Activated T-cell treated with anti-CD3 and anti-CD28 coated beads for 1 hour (primary cell): ENCODE measurements around the gene ACOXL.

Source experiments
- DNase-seq: peaks from one replicate; pipeline ENCODE4 v3.0.0-alpha.2; 2020; ENCODE audit warnings: low read depth

Gene ACOXL

DNA sequence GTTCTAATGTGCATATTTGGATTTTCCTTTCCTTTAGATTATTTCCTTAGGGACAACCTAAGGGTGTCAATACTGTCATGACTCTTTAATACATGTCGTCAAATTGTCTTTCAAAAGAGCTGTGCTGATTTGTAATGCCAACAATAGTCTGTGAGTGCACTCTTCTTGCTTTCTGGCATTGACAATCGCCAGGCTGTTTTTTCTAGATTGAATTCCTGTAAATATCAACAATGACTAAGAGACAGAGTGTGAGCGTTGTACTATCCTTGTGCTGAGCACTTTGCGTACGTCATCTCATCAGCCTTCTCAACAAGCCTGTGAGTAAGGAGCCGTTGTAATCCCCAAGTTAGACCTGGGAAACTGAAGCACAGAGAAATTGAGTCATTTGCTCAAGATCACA is 96.0 kb downstream of the ACOXL start:
- DNase-seq, result no peak

DNA sequence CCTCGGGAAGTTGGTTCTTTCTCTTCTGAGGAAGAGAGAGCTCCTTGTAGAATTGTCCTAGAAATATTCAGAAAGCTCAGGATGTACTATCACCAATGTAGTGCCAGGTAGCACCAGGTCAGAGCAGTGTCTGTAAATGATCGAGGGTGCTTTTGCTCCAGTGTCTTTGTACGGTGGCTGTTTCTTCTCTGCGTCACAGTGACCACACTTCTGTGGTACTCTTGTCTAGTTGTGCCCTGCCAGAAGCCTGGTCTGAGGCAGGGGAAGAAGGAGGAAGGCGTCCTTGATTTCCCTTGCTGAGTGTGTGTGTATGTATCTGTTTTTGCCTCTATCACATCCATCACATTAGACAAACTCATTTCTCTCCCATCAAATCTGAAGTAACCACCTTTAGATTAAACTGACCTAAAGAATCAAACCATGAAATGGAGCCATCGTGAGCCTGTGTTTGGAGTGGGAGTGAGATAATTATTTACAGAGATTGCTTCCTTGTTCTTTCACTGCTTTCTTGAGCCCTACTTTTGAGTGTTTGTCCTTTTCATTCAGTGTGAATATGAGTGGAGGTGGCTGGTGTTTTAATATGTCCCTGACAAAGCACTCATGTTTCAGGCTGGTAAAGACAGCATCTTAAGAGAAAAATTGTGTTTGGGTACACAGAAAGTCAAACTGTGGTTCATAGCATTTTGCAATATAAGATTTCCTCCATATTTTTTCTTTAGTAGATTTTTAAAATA is 97.2 kb downstream of the ACOXL start:
- DNase-seq, result no peak

DNA sequence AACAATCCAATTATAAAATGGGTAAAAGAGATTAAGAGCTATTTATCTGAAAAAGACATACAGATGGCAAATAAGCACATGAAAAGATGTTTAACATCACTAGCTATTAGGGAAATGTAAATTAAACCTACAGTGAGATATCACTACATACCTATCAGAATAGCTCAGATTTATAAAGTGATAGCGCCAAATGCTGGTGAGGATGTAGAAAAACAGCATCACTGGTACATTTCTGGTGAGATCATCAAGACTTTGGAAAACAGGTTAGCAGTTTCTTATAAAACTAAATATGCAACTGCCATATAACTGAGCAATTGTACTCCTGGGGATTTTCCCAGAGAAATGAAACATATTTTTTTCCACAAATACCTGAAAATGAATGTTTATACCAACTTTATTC is 100.4 kb downstream of the ACOXL start:
- no peak for DNase-seq

DNA sequence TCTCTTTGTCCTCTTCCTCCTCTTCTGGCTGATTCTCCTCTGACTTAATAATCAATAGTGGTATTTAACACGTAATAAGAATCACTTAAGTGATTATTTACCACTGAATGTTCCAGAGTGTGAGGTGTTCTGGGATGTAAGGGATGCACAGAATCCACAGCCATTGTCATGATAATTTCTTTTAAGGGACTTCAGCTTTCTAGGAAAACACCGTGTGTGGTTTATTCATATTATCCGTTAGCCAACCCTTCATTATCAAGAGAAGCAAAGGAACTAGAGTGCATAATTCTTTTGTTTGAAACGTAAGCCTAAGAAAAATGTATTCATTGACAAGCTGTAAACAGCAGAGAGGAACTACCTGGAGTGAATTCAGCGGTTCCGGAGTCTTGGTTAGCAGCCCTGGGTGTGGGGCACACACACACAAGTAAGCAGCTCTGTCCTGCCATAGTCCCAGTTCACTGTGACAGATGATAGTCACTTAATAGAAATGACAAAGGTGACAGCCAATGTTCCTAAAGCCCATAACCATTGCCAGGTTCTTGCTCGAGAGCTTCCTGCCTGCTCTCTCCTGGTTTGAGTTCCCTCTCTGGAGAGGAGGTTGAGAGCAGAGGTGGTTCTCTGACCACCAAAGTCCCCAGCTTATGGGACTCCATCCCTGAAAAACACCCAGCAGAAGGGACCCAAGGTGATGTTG is 101.9 kb downstream of the ACOXL start:
- no peak for DNase-seq

DNA sequence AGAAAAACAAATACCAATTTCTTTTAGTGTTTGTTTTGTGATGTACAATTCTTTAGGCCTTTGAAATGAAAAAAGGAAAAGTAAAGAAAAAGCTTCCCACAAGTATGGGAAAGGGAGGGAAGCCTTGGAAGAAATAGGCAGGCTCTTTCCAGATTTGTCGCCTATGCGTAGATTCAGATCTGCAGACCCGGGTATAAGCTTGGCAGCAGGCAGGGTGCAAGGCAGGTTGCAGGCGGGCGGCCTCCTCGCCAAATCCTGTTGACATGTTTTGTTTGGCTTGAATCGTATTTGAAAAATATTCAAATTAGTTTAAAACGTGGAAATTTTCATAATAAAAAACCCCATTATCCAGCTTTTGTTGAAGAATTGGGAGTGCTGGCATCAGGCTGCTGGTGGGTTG is 104.3 kb downstream of the ACOXL start:
- DNase-seq, result no peak

DNA sequence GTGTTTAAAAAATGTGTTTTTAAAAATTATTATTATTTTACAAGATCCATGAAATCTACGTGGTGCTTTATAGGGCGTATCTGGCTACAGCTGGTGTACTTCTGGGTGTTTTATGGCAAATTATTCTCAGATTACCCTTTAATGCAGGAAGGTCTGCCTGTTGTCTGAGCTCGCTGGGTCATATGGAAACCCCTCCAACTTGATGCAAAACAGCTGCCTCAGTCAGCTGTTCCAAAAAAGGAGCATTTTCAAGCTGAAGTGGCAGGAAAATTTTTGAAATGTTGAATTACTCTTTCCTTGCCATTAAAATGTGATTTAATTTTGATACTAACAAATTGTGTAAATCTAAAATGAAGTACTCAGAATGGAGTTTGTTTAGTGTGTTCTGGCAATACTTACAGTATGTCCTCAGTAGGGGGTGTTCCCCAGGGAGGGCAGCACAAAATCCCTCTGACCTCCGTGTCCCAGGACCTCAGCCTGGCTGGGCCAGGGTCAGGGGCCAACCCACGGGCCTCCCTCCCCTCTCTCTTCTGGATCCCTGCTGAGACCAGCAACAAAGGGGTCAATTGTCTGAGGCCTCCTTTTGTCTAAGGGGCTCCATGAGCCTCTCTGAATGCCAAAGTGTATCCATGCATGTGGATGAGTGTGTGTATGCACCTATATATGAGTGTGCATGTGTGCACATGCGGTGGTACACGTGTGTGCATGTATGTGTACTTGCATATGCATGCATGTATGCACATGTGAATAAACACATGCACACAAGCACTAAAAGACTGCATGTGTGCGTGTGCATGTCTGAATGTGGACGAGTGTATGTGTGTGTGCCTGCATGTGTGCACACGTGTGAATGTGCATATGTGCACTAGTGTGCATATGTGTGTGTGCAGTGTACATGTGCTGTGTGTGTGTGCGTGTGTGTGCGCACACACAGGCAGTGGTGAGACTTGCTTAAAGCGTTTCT is 105.4 kb downstream of the ACOXL start:
- DNase-seq, result no peak

DNA sequence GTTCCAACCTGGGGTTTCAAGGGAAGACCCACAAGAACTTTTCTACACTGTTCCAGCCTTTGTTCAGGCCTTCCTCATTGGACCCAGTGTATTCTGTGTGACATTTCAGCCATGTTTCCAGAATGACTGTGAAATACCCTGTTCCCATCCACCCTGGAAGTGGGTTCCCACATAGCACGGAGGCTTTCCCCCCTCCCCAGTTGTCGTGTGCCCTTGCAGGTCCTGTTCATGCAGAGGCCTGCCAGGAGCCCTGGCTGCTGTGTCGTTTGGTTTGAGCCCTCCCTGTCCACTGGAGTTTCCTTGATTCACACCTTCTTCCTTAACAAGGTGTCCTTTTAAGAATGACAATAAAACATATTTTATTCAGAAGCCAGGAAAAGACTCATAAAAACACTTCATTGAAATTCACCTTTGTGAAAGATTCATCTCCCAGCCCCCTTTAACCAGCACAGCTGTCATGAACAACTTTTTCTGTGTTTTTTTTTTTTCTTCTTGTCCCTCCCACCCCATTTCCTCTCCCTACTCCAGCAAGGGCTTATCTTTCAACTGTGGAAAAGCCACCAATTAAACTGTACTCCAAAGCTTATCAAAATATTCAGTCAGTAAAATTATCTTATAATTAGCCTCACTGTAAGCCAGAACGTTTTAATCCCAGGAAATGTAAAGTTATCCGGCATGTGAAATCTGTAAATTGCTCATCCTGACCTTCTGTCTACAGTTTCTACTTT is 106.4 kb downstream of the ACOXL start:
- no peak for DNase-seq

DNA sequence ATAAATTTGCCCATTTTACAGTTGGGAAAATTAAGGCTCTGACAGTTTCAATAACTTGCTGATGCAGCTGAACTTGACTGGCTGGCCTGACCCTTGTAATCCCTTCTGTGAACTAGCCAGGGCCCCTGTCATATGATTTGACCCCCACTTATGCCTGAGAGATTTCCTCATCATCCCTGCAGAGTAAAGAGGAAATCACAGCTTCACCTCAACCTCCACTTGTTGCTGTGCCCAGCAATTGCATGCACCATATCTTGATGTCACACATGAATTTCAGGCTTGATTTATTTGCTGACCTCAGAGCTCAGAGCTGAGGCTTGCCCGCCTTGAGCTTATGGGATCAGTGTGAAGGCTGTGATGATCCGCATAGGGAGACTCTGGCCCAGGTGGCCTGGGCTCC is 108.1 kb downstream of the ACOXL start:
- no peak for DNase-seq

DNA sequence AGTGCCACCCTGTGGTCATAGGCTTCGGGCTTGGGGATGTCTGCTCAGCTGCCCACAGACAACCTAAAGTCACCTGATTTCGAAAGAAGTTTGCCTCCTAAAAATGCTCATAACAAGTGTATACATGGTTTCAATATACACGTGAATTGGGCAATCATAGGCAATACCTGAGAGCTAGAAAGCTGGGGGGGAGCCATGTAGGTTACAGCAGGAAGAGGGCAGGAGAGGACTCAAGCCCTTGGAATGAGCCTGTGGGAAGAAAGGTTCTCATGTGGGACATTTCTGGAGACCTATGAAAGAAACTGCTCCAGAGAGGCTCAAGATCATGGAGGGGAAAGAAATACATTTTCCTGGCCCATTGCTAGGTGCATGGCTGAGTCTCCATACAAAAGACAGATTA is 109.7 kb downstream of the ACOXL start:
- no peak for DNase-seq

DNA sequence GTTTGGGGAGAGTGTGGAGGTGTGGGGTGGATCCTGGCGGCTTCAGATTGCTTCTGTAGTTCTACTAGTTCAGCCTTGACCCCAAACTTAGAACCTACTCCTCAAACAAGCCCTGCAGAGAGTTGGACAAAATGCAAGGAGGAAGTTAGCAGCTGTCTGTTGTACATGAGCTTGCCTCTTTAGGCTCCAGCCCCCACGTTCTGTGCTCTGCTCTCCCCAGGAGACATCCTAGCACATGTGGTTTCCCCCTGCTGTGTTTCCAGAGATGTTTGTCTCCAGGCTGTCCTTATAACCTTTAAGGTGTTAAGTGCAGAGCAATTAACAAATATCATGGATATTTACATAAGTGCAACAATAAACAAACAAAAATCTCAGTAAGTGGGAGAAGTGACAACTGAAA is 111.1 kb downstream of the ACOXL start:
- no peak for DNase-seq

DNA sequence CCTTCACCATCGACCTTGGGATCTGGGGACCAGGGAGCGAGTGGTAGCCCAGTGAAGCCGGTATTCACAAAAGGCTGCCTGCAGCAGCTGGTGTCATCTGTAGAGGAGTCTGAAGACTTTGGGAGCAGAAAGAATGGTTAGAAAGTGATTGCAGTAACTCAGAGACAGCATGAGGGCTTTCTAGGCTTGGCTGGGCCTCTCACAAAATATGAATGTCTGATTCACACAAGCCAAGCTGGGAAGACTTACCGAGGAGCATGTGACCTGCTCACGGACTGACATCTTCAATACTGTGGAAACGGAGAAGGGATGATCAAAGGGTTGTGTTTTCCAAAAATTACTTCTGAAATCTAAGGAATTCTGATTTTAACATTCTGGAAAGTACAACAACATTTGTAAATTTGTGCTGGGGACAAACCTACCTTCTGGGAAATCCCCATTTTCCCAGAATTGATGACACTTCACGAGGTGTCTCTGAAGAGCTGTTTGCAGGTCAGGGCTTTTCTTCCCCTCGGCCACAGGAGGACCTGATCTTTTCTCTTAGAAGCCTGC is 111.7 kb downstream of the ACOXL start:
- no peak for DNase-seq

DNA sequence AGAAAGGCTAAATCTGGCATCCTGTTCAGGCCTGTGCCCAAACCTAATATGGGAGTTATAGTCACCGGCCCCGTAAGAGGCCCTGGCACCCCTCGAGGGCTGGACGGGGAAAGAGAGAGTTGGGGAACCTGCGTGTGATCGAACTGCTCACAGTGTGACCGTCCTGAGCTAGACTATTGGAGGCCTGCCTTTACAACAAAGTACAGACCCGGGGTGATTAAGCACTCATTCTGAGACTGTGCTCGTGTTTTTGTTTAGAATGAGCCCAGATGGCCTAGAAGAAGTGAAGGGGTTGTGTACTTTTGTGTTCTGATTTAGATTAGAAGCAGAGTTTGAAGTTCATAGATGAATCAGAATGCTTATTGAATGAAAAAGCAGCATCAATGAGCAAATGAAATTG is 115.3 kb downstream of the ACOXL start:
- no peak for DNase-seq

DNA sequence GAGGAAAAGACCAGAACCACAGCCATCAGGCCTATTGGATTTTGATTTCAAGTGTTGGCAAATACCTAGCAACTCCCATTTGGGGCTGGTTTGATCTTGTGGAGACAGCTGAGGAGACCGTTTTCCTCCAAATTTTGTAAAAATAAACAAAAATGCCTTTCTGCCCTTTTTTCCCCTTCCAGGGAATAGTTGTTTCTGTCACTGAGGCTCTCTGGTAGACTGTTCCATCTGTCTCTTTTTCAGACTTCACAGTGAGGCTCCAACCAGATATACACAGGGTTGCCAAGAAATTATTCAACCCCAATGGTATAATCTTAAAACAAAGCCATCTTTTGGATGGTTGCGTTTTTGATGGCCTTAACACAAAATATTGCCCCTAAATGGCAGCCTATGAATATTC is 115.7 kb downstream of the ACOXL start:
- no peak for DNase-seq

DNA sequence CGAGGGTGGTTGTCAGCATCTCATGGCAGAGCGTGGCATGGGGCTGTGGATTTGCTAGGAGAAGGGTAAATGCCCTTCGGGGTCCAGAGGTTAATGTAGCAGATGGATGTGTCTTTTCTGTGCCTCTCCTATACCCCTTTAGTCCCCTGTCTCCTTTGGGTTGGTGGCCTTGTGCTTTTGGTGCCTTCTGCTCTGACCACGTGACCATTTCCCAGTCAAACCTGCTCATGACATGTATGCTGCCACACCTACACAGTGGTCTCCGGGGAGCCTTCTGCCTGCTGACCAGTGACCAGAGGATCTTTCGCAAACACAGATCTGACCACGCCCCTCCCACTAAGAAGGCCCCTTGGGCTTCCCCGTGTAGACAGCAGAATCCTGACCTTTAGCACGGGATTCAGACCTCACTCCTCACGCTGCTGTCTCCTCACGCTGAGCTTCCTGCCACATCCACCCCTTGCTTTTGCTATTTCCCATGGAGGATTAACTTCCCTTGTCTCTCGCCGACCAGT is 116.2 kb downstream of the ACOXL start:
- DNase-seq, result no peak

DNA sequence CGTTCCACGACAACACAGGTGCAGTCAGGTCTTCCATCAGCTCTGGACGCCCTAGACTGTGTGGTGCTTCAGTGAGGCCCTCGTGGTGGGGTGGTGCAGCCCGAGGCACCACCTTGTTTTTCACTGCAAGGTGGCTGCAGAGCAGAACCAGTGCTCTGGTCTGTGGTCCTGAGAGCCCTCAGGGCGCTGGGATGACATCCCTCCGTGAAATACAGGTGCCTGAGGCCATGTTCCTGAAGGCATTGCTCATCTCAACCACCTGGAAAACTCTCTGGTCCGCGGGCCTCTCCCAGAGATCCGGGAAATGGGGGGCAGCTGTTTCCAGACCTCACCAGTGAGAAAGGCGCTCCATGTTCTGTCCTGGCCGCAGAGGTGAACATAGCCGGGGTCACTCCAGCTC is 119.2 kb downstream of the ACOXL start:
- DNase-seq, result no peak

DNA sequence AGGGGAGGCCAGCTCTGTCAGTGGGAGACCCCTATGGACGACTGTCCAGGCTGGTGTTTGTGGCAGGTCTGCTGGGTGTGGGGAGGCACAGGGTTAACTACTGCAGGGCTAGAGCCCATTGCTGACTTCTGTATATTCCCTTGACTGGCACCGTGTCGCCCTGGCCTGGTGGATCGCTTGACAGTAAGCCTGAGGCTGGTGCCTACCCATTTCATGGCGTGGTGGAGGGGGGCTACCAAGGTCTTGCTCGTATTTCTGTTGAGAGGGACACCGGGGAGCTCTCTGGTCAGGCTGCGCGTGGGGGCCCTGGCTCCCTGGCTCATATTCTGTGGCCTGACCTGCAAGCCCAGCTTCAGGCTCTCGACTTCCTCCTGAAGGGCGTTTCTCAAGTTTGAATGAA is 119.7 kb downstream of the ACOXL start:
- no peak for DNase-seq

DNA sequence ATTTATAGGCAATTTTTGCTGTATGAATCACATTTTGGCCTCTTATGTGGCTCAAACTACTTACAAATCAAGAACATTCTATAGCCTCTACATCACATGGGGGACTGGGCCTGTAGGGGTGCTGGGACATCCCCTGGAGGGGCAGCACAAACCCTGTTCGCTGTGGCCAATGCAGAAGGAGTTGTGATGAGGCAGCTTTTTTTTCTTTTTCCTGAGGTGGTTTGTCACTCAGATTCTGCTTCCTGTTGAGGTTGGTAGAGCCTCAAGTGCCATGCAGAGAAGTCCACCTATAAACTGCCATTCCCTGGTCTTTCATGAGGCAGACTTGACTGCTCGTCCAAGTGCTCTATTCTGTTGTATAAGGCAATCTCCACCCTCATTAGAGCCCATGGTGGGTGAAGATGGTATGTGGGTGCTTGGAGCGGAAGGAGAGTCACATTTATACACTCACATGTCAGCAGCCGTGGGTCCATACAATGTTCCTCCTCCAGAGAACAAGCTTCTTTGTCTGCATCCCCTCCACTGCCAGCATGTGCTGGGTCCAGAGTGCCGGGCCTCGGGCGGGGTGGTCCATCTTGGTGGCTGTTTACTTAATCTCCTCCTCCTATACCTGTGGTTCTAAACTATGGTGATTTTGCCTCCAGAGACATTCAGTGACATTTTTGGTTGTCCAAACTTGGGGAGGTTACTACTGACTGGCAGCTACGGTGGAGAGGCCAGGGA is 120.3 kb downstream of the ACOXL start:
- DNase-seq, result no peak

DNA sequence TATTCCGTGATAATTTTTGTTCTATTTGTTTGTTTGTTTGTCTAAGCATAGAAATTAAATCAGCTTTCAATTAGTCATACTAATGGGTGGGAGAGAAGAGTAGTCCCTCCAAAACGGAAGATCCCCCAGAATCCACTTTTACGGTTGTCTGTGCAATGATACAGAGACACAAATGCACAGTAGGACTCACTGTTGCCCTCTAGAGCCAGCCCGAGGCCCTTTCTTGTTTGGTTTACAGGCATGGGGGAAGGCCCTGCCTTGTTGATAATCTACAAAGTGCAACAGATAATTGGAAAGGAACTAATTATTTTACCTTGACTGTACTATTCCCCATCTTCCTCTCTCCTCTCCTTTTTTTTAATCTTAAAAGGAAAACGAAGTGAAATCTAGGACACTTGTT is 121.1 kb downstream of the ACOXL start:
- DNase-seq, result peak; percentile 37

DNA sequence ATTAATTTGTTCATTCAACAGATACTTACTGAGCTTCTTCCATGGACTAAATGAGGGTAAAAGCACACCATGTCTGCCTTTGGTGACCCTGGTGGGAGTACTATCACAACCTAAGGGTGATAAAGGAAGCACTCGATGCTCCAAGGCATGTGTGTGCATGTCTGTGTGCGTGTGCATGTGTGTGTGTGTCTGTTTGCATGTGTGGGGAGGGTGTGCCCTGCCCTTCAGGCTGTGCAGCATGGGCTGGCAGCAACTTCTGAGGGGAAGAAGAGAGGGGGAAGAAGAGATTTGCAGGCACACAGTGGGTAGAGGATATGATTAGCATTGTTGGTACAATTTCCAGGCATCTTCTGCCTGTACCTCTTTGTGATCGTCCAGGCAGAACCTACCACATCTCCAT is 121.6 kb downstream of the ACOXL start:
- no peak for DNase-seq

DNA sequence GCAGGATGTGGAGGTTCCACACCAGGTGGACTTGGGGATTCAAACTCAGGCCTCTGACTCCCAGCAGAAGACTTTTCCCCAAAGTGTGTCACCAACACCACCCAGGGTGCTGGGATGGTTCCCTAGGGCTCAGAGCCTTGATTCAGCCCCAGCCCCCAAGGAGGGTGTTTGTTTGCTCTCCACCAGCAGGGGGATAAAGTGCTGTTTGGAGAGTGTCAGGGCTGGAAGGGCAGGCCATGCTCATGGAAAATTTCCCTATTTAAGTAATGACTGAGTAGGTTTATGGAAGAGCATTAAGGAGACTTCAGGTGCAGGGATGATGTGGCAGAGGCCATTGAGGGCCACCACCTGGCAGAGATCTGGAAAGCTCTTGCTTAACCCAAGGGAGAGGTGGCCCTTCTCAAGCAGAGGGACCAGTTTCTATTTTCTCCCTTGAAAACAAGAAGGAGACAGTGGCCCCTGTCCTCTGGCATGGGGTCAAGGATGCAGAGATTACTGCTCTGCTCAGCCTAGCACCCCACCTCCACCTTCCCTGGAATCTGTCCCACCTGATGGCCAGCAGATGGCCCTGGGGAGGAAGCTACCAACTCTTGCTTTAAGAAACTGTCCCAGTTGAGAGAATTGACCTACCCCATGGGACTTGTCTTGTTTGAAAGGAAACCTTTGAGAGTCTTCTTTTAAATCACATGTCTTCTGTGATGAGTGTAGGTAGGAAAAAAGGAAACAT is 122.1 kb downstream of the ACOXL start:
- no peak for DNase-seq
